ENCODE data around the gene HTR6. TPM values are rescaled to one million over a fixed set of nuclear protein-coding genes. Genes with fewer than 3 reads are reported as not detected.

Gene HTR6
- total RNA-seq: not detected
- under 1 TPM in 1 of 6 donors, not detected in 5; 0.09 TPM for polyA plus RNA-seq (ENCODE audit: insufficient read length in 6 of 6)
- long read RNA-seq, donor 1: 0 reads
- long read RNA-seq, donor 2: 0 reads
- long read RNA-seq, donor 3: 0 reads
- long read RNA-seq, donor 4: 0 reads
- long read RNA-seq, donor 5: 0 reads
- long read RNA-seq, donor 6: 0 reads
- long read RNA-seq, donor 7: 0 reads
- long read RNA-seq, donor 8: 0 reads
- long read RNA-seq, donor 9: 0 reads
- long read RNA-seq, donor 10: 0 reads
- long read RNA-seq, donor 11, partial matches to known transcripts: 0 of 1 reads
- long read RNA-seq, donor 11, other reads (novel, unspliced or antisense): 0 of 1 reads
- long read RNA-seq, donor 12: 0 reads

DNA sequence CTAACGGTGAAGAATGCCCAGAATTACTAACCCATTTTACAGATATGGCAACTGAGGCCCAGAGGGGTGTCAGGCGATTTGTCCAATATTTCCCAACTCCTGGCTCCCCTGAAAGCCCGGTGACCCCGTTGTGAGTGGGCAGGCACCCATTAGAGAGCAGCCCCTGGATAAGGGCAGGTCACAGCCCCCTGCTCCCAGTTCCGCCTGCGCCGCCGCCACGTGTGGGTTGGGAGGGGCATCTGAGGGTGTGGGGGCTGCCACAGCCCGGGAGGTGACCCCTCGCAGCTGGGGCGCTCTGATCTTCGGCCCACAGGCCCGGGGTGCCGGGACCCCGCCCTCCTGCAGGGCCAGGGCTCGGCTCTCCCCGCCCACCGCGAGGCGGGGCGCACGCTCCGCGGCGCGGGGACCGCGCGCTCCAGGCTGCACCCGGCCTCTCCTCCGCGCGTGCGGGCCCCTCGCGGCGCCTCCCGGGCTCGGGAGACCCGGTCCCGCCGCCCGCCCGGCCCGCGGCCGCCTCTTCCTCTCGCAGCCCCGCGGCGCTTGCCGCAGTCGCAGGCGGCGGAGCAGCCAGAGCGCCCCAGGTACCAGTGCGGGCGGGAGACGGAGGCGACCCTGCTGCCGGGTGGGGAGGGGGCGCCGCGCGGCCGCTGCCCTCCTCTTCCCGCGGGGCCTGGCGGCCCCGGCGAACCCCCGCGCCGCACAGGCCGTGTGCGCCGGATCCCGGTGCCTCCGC lies at the start of gene HTR6:
TSS of gene HTR6 (plus strand) at position 423 of the 733 bp plus-strand sequence. CDS start 879 bp downstream, outside the sequence.
- no peak for DNase-seq
- TF ChIP-seq, protein P1, sequence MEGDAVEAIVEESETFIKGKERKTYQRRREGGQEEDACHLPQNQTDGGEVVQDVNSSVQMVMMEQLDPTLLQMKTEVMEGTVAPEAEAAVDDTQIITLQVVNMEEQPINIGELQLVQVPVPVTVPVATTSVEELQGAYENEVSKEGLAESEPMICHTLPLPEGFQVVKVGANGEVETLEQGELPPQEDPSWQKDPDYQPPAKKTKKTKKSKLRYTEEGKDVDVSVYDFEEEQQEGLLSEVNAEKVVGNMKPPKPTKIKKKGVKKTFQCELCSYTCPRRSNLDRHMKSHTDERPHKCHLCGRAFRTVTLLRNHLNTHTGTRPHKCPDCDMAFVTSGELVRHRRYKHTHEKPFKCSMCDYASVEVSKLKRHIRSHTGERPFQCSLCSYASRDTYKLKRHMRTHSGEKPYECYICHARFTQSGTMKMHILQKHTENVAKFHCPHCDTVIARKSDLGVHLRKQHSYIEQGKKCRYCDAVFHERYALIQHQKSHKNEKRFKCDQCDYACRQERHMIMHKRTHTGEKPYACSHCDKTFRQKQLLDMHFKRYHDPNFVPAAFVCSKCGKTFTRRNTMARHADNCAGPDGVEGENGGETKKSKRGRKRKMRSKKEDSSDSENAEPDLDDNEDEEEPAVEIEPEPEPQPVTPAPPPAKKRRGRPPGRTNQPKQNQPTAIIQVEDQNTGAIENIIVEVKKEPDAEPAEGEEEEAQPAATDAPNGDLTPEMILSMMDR (IDR thresholded peaks at IDR 0.05): no peak
- Histone ChIP-seq H3K27me3 (peaks cover 29 to 97% of the 10 kb centered on the region in 2 donors), H3K4me1 (peaks cover 0 to 9% of the 10 kb centered on the region in 2 donors), H3K36me3 (no peaks in the 10 kb centered on the region), H3K27ac (no peak within 1 kb of the TSS), H3K4me3 (no peak within 1 kb of the TSS), H3K9me3 (no peaks in the 10 kb centered on the region)
- intact Hi-C loops (cut with DNase I): no loop called here
- ATAC-seq: no peak

DNA sequence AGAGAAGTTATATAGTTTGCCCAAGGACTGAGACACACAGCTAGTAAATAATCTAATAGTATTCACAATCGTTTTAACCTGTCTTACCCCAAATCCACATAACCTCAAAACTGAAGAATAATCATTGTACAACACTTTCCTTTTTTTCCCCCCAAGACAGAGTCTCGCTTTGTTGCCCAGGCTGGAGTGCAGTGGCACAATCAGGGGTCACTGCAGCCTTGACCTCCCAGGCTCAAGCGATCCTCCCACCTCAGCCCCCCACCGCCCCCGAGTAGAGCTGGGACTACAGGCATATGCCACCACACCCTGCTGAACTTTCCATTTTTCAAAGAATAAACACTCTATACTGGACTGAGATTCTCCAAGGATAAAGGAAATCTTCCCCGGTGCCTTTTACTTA lies 49.2 kb upstream of the HTR6 start:
- Histone ChIP-seq H3K4me1 (peaks cover 4 to 12% of the 10 kb centered on the region in 2 donors), H3K4me3 (no peak overlapping the region), H3K27me3 (no peaks in the 10 kb centered on the region), H3K27ac (no peak overlapping the region), H3K36me3 (peaks cover 0 to 21% of the 10 kb centered on the region in 2 donors), H3K9me3 (no peaks in the 10 kb centered on the region)
- intact Hi-C loops (cut with DNase I): no loop called here
- TF ChIP-seq, protein P1 (IDR thresholded peaks at IDR 0.05): no peak
- DNase-seq (no peak), ATAC-seq (no peak)

DNA sequence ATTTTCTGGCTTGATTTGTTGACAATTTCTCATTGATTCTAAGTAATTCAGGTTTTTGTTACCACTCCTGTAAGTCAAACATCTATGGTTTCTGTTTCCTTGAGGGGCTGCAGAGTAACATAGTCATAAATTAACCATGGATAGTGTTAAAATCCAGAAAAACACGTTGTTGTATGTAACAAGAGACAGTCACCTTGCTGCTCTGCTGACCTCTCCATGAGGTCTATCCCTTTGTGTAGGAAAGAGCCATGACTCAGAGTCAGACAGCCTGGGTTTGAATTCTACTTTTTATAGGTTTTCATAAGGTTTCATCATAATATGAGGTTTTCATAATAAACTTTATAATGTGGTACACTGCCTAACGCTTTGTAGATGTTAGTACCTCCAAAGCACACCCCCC lies 48.2 kb upstream of the HTR6 start:
- intact Hi-C loops (cut with DNase I): no loop called here
- H3K27ac ChIP-seq: no peak overlapping the region
- H3K27me3 ChIP-seq: no peaks in the 10 kb centered on the region
- H3K9me3 ChIP-seq: no peaks in the 10 kb centered on the region
- no peak for DNase-seq
- no peak for ATAC-seq
- peaks cover 4 to 12% of the 10 kb centered on the region in 2 donors for H3K4me1 ChIP-seq
- H3K36me3 ChIP-seq: peaks cover 0 to 21% of the 10 kb centered on the region in 2 donors
- no peak overlapping the region for H3K4me3 ChIP-seq
- TF ChIP-seq, protein P1 (IDR thresholded peaks at IDR 0.05): no peak

DNA sequence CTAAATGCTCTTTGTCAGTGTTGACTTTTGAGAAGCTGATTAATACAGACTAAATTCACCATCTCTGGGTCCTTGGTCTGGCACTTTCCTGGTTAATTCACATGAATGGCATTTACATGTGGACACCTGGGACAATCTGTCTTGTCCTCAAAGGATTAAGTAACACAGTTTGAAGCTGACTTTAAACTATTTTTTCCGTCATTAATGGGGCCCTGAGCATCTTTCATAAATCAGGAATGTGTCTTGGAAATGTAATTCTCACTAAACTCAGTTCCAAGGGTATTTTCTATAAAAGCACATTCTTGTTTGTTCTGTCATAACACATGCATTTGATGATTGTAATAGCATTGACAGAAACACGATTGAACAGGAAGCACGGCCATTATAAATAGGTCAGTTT lies 47.3 kb upstream of the HTR6 start:
- H3K27ac ChIP-seq: no peak overlapping the region
- no peak overlapping the region for H3K4me3 ChIP-seq
- TF ChIP-seq, protein P1 (IDR thresholded peaks at IDR 0.05): no peak
- no peaks in the 10 kb centered on the region for H3K9me3 ChIP-seq
- H3K36me3 ChIP-seq: peaks cover 0 to 21% of the 10 kb centered on the region in 2 donors
- no peak for DNase-seq
- peaks cover 3 to 12% of the 10 kb centered on the region in 2 donors for H3K4me1 ChIP-seq
- no peaks in the 10 kb centered on the region for H3K27me3 ChIP-seq
- intact Hi-C loops (cut with DNase I): no loop called here
- no peak for ATAC-seq

DNA sequence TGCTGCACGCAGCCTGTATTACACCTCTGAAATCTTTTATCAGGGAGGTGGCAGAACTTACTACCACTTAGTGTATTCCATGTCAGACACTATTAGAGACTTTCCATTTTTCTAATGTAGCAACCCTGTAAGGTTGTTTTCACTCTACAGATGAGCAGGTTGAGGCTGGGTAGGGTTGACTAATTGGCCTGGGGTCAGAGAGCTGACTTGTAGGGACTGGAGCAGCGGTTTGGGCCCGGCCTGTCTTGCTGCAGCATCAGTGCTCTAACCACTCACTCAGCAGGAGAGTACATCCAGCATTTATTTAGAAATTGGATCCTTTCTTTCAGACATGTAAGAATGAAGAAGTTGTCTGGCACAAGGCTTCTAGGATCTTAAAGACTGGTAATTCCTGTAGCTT lies 46.2 kb upstream of the HTR6 start:
- Histone ChIP-seq H3K27me3 (no peaks in the 10 kb centered on the region), H3K9me3 (no peaks in the 10 kb centered on the region), H3K4me1 (peaks cover 0 to 12% of the 10 kb centered on the region in 2 donors), H3K36me3 (peaks cover 0 to 25% of the 10 kb centered on the region in 2 donors), H3K27ac (no peak overlapping the region), H3K4me3 (no peak overlapping the region)
- ATAC-seq (no peak), DNase-seq (no peak)
- intact Hi-C loops (cut with DNase I): no loop called here
- TF ChIP-seq, protein P1 (IDR thresholded peaks at IDR 0.05): no peak

All from left lung (tissue), 14 donors.